GM12874 (cell line): ENCODE results near the gene ASB1.

Experiments
- CTCF ChIP-seq: IDR thresholded peaks from 2 replicates; pipeline ENCODE4 v1.5.1; 2011; ENCODE audit warnings: low read depth, mild to moderate bottlenecking, control low read depth, low read length, moderate library complexity; ENCODE audit not compliant: insufficient read depth

The ASB1 gene

GRCh38 chr2:238396663-238397062 is 30.1 kb upstream of the ASB1 start:
- TF ChIP-seq CTCF = no peak

GRCh38 chr2:238397356-238397755 is 29.4 kb upstream of the ASB1 start:
- TF ChIP-seq CTCF = no peak

- no peak for TF ChIP-seq CTCF
Observed at GRCh38 chr2:238398577-238398976, 28.1 kb upstream of the ASB1 start.

GRCh38 chr2:238399094-238399493 is 27.6 kb upstream of the ASB1 start:
- TF ChIP-seq CTCF = no peak

- no peak for TF ChIP-seq CTCF
Observed at GRCh38 chr2:238401551-238401950, 25.2 kb upstream of the ASB1 start.

- TF ChIP-seq CTCF = no peak
Observed at GRCh38 chr2:238403632-238404405, 22.9 kb upstream of the ASB1 start.

- no peak for TF ChIP-seq CTCF
Observed at GRCh38 chr2:238404406-238405216, 22.1 kb upstream of the ASB1 start.
